DOHH2 (cell line): ENCODE results near the gene AUTS2.

Experiments used
- CTCF ChIP-seq: fragments of 200-600 bp; sonication (generic); IDR thresholded peaks from one replicate; pipeline ENCODE4 v1.5.1; 2014; ENCODE audit warnings: antibody characterized with exemption, mild to moderate bottlenecking, low read depth, low read length; ENCODE audit not compliant: poor library complexity, severe bottlenecking
- EZH2phosphoT487 ChIP-seq: fragments of 200-600 bp; sonication (generic); IDR thresholded peaks from 2 replicates; pipeline ENCODE4 v1.6.1; 2017; ENCODE audit warnings: borderline replicate concordance, mild to moderate bottlenecking, antibody characterized with exemption, low read length, moderate library complexity, mixed read lengths

- TF ChIP-seq CTCF (no peak), EZH2phosphoT487 (no peak)
These were observed 417.9 kb downstream of the AUTS2 start for GRCh38 chr7:70016044-70016770.
